Ovary (tissue), 3 donors: ENCODE results near the gene SRSF8.
"Not testable (repeated sequence)": the region's sequence is repeated elsewhere in the genome, so short reads cannot be mapped to it uniquely, and the experiment has no call there.

Experiments used
- EP300 ChIP-seq: sonication (generic); formaldehyde crosslinking; IDR thresholded peaks from one replicate; pipeline ENCODE4 v1.6.1; 2017; ENCODE audit warnings: antibody characterized with exemption
- POLR2A ChIP-seq: fragments of 450-650 bp; IDR thresholded peaks from one replicate; pipeline ENCODE4 v1.6.1; 2017; ENCODE audit warnings: antibody characterized with exemption, mild to moderate bottlenecking, moderate library complexity
- TF ChIP-seq, protein P1 (sequence below), 3 donors: fragments of 450-650 bp in 2 of 3; fragments of 200-600 bp in 1 of 3; IDR thresholded peaks; one replicate each; pipeline versions ENCODE4 v1.5.1 to v1.8.0; 2016 to 2022; ENCODE audit warnings: antibody characterized with exemption in 3 of 3, mild to moderate bottlenecking in 1 of 3
- donor health status: DM: no; HTN: no; CAD: no.

- TF ChIP-seq, protein P1, sequence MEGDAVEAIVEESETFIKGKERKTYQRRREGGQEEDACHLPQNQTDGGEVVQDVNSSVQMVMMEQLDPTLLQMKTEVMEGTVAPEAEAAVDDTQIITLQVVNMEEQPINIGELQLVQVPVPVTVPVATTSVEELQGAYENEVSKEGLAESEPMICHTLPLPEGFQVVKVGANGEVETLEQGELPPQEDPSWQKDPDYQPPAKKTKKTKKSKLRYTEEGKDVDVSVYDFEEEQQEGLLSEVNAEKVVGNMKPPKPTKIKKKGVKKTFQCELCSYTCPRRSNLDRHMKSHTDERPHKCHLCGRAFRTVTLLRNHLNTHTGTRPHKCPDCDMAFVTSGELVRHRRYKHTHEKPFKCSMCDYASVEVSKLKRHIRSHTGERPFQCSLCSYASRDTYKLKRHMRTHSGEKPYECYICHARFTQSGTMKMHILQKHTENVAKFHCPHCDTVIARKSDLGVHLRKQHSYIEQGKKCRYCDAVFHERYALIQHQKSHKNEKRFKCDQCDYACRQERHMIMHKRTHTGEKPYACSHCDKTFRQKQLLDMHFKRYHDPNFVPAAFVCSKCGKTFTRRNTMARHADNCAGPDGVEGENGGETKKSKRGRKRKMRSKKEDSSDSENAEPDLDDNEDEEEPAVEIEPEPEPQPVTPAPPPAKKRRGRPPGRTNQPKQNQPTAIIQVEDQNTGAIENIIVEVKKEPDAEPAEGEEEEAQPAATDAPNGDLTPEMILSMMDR (IDR thresholded peaks at IDR 0.05): not testable (repeated sequence)
- not testable (repeated sequence) for TF ChIP-seq POLR2A, EP300
Observed at GRCh38 chr11:95111471-95111870, 44.8 kb downstream of the SRSF8 start.
